AG04449 (cell line): ENCODE data around the gene NCAM1.

ENCODE experiments used
- CTCF ChIA-PET: fragments of 350-600 bp; formaldehyde crosslinking; extraction: SDS; loops from one replicate; lab custom pipeline; 2021; ENCODE audit warnings: antibody characterized with exemption; lab: Yijun Ruan, JAX
- POLR2A ChIA-PET: fragments of 400-600, 350-600 bp; formaldehyde crosslinking; extraction: SDS; loops from one replicate; lab custom pipeline; 2020; ENCODE audit warnings: antibody characterized with exemption, inconsistent platforms; lab: Yijun Ruan, JAX
- DNase-seq: peaks from one replicate; pipeline ENCODE4 v3.0.0-alpha.2; 2010; ENCODE audit warnings: low read depth, low spot score
- H3K4me3 ChIP-seq: 2 replicates; pipeline ENCODE4 v1.5.1; 2011; ENCODE audit warnings: low read depth, mild to moderate bottlenecking, control low read depth, low read length
- TF ChIP-seq, protein P1 (sequence below): IDR thresholded peaks from one replicate; pipeline ENCODE4 v1.5.1; 2011; ENCODE audit warnings: mild to moderate bottlenecking, moderate library complexity, low read length, control low read depth, inconsistent platforms; ENCODE audit not compliant: insufficient read depth; ENCODE audit errors: missing control alignments

NCAM1 gene

GRCh38 chr11:113162592-113162962, 201.4 kb downstream of the NCAM1 start:
- TF ChIP-seq, protein P1, sequence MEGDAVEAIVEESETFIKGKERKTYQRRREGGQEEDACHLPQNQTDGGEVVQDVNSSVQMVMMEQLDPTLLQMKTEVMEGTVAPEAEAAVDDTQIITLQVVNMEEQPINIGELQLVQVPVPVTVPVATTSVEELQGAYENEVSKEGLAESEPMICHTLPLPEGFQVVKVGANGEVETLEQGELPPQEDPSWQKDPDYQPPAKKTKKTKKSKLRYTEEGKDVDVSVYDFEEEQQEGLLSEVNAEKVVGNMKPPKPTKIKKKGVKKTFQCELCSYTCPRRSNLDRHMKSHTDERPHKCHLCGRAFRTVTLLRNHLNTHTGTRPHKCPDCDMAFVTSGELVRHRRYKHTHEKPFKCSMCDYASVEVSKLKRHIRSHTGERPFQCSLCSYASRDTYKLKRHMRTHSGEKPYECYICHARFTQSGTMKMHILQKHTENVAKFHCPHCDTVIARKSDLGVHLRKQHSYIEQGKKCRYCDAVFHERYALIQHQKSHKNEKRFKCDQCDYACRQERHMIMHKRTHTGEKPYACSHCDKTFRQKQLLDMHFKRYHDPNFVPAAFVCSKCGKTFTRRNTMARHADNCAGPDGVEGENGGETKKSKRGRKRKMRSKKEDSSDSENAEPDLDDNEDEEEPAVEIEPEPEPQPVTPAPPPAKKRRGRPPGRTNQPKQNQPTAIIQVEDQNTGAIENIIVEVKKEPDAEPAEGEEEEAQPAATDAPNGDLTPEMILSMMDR, result no peak
- ChIA-PET POLR2A (no interaction called here), CTCF (no interaction called here)
- no peak for DNase-seq
- no peak overlapping the region for H3K4me3 ChIP-seq

GRCh38 chr11:113163291-113164030, 202.2 kb downstream of the NCAM1 start:
- no peak overlapping the region for H3K4me3 ChIP-seq
- no peak for DNase-seq
- ChIA-PET POLR2A (no interaction called here), CTCF (no interaction called here)
- TF ChIP-seq, protein P1, result no peak

DNA sequence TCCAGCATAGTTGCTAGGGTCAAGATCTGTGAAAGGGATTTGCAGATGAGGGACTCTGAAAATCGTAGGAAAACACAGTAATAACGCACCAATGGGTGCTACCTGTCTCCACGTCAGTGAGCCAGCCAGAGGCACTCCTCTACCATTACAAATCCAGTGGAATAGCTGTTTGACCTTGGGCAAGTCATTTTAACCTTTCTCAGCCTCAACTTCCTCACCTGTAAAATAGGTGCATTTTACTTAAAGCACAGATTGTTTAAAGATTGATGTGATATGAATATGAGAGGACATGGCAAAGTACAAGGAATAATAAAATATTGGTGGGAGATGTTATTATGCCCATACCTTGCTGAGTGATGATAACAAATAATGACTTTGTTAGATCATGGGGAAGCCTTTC, 205.1 kb downstream of the NCAM1 start:
- TF ChIP-seq, protein P1, result no peak
- CTCF ChIA-PET, result no interaction called here
- POLR2A ChIA-PET, result no interaction called here
- no peak for DNase-seq
- no peak overlapping the region for H3K4me3 ChIP-seq

- TF ChIP-seq, protein P1, result no peak
- no peak overlapping the region for H3K4me3 ChIP-seq
- POLR2A ChIA-PET, result no interaction called here
- CTCF ChIA-PET, result no interaction called here
- no peak for DNase-seq
These were observed 206.4 kb downstream of the NCAM1 start for GRCh38 chr11:113167599-113167998.

DNA sequence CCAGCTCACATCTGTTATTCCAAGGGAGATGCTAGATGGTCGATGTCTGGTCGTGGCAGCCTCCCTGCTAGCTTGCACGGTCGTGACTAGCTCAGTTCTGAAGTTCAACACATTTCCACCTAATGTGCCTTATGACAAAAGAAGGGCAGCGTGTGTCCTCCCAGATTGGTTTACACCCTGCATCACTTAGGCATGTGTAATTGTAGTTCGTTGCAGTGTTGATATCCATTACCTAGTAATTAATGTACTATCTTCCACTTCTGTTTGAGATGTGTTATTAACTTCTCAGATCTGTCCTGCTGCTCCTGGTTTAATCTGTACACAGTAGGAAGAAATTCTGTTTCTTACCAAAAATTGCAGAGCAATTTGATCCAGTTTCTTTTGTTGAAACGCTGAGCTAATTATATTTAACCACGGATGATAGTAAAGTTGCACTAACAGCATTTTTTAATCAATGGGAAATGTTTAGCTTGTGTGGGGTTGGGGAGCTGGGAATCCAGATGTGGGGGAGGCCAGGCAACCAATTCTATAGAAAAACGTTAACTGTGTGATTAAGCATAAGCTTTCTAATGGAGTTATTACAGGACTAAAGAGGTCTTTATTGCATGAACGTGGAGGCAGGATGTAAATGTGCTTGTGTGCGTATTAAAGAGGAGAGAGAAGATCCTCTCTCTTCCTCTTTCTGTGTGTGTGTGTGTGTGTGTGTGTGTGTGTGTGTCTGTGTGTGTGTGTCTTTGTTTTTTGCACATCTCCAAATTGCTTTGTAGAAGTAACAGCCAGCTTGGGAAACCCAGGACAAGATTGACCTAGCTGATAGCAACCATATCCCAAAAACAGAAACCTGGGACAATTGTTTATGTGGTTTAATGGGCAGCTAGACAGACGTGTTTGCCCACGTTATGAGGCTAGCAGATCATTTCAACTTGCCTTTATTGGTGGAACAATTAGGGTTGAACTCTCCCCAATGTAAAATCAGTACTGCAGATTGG, 207.4 kb downstream of the NCAM1 start:
- CTCF ChIA-PET, result no interaction called here
- H3K4me3 ChIP-seq, result no peak overlapping the region
- no peak for DNase-seq
- TF ChIP-seq, protein P1, result no peak
- POLR2A ChIA-PET, result no interaction called here

DNA sequence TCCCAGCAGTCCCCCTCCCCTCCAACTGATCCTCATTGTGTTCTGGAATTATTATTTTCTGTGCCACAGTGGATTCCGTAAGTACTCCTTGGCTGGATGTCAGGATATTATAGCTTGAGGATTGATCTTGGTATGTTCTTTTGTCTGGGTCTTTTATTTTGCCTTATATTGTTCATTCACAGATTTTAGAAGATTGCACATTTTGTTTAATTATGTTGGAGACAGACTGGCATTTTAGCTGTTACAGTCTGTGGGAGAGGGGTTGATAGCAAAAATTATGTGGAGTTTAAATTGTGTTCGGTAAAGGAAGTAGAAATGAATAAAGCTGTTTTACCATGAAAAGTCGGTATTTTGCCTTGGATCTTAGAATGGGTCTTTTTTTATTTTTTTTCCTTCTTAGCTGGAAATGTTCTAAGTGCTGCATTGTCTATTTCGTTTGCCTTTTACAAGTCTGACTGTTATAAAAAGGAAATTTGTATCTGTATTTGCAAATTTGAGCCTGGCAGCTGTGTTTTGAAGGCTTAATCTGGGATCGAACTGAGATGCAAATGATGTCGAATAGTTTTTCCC, 211.2 kb downstream of the NCAM1 start:
- CTCF ChIA-PET, result no interaction called here
- POLR2A ChIA-PET, result no interaction called here

More for the DNA sequence above, 211.2 kb downstream of the NCAM1 start:
- no peak overlapping the region for H3K4me3 ChIP-seq
- DNase-seq, result no peak
- TF ChIP-seq, protein P1, result no peak
